ENCODE measurements around the gene PUS3. TPM values are rescaled to one million over a fixed set of nuclear protein-coding genes. Genes with fewer than 3 reads are reported as not detected.

The PUS3 gene
- total RNA-seq, 1 donor from 2014 or later: 7.7 TPM

DNA sequence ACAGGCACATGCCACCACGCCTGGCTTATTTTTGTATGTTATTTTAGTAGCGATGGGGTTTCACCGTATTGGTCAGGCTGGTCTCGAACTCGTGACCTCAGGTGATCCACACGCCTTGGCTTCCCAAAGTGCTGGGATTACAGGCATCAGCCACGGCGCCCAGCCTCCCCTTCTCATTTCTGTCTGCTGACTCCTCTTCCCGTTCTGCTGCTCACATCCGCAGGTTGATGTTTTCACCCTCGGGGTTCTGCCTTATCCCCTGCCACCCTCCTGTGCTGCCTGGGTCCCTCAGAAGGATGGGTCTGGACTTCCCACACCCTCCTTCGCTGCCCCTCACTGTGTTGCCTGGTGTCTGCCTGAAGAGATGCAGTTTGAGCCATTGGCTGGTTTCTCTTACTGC, 23.7 kb upstream of the PUS3 start:
- Histone ChIP-seq H3K27me3 (ENCODE audit: low read depth) (peaks cover 29% of the 10 kb centered on the region), H3K27ac (replicated peaks) (no peak overlapping the region), H3K9me3 (replicated peaks) (no peaks in the 10 kb centered on the region), H3K36me3 (no peaks in the 10 kb centered on the region), H3K4me3 (no peak overlapping the region), H3K4me1 (no peaks in the 10 kb centered on the region)
- intact Hi-C loops (cut with micrococcal nuclease): no loop called here
- DNase-seq: no peak
- no peak for TF ChIP-seq CTCF (IDR thresholded peaks at IDR 0.05; ENCODE audit: borderline replicate concordance)

GRCh38 chr11:125925804-125926203, 22.8 kb upstream of the PUS3 start:
- Histone ChIP-seq H3K4me1 (no peaks in the 10 kb centered on the region), H3K9me3 (replicated peaks) (no peaks in the 10 kb centered on the region), H3K4me3 (no peak overlapping the region), H3K27me3 (ENCODE audit: low read depth) (peaks cover 25% of the 10 kb centered on the region), H3K27ac (replicated peaks) (no peak overlapping the region), H3K36me3 (no peaks in the 10 kb centered on the region)
- intact Hi-C loops (cut with micrococcal nuclease): no loop called here
- DNase-seq: no peak
- TF ChIP-seq CTCF (IDR thresholded peaks at IDR 0.05; ENCODE audit: borderline replicate concordance): no peak

GRCh38 chr11:125925247-125925740, 22.3 kb upstream of the PUS3 start:
- Histone ChIP-seq H3K36me3 (no peaks in the 10 kb centered on the region), H3K27me3 (ENCODE audit: low read depth) (peaks cover 23% of the 10 kb centered on the region), H3K4me3 (no peak overlapping the region), H3K4me1 (no peaks in the 10 kb centered on the region), H3K9me3 (replicated peaks) (no peaks in the 10 kb centered on the region), H3K27ac (replicated peaks) (no peak overlapping the region)
- intact Hi-C loops (cut with micrococcal nuclease): no loop called here
- DNase-seq: no peak
- no peak for TF ChIP-seq CTCF (IDR thresholded peaks at IDR 0.05; ENCODE audit: borderline replicate concordance)

DNA sequence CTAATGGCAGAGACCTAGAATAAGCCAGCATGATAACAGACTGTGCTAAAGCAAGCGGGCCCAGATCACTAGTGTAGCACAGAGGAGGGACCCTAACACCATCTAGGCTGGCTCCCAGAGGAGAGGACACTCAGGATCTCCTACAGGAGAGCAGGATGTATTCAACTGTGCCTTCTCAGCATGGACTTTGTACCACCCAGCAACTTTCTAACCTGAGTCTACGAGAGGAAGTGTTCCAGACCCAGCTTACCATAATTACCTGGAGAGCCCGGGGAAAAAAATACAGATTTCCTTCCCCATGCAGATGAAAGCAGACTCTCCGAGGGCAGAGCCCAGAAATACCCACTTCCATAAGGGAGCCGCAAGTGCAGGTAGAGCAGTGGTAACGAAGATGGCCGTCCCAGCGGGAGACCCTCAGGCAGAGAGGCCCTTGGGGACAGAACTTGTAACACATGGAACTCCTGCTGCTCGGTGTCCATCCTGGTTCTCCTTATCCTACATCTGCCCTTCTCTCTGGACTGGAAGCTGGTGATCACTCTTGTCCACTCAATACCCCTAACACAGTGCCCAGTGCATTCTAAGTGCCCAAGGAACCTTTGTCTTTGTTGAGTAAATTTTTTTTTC, 21.5 kb upstream of the PUS3 start:
- Histone ChIP-seq H3K27ac (replicated peaks) (no peak overlapping the region), H3K9me3 (replicated peaks) (no peaks in the 10 kb centered on the region), H3K27me3 (ENCODE audit: low read depth) (peaks cover 23% of the 10 kb centered on the region), H3K36me3 (no peaks in the 10 kb centered on the region), H3K4me1 (no peaks in the 10 kb centered on the region), H3K4me3 (no peak overlapping the region)
- TF ChIP-seq CTCF (IDR thresholded peaks at IDR 0.05; ENCODE audit: borderline replicate concordance): no peak
- DNase-seq: no peak
- intact Hi-C loops (cut with micrococcal nuclease): loop anchor here (5.0 kb wide), 1 partner anchor 273 kb away; no protein-coding TSS in a partner anchor

GRCh38 chr11:125923633-125924032, 20.6 kb upstream of the PUS3 start:
- H3K4me3 ChIP-seq: no peak overlapping the region
- H3K27me3 ChIP-seq (ENCODE audit: low read depth): peaks cover 27% of the 10 kb centered on the region
- no peak for DNase-seq
- H3K27ac ChIP-seq (replicated peaks): no peak overlapping the region
- intact Hi-C loops (cut with micrococcal nuclease): loop anchor here (5.0 kb wide), 1 partner anchor 274 kb away; no protein-coding TSS in a partner anchor
- H3K36me3 ChIP-seq: no peaks in the 10 kb centered on the region
- TF ChIP-seq CTCF (IDR thresholded peaks at IDR 0.05; ENCODE audit: borderline replicate concordance): no peak
- no peaks in the 10 kb centered on the region for H3K4me1 ChIP-seq
- H3K9me3 ChIP-seq (replicated peaks): no peaks in the 10 kb centered on the region

Data from left ventricle myocardium inferior (tissue), 1 donor.